Astrocyte of the cerebellum (primary cell): ENCODE measurements around the gene PIK3IP1.

Source experiments
- DNase-seq: peaks from one replicate; pipeline ENCODE4 v3.0.0-alpha.2; 2011; ENCODE audit warnings: low read depth
- H3K4me3 ChIP-seq: 2 replicates; pipeline ENCODE4 v1.5.1; 2011; ENCODE audit warnings: mild to moderate bottlenecking, low read depth, low read length, moderate library complexity
- in situ Hi-C: cut with HindIII; loops from 2 replicates; pipeline ENCODE4 v1.10.0; 2017; ENCODE audit warnings: low sequenced_read_pairs
- TF ChIP-seq, protein P1 (sequence below): IDR thresholded peaks from 2 replicates; pipeline ENCODE4 v1.5.1; 2012; ENCODE audit warnings: low read length, low read depth, moderate library complexity, mild to moderate bottlenecking; ENCODE audit errors: missing control alignments

Gene PIK3IP1

DNA sequence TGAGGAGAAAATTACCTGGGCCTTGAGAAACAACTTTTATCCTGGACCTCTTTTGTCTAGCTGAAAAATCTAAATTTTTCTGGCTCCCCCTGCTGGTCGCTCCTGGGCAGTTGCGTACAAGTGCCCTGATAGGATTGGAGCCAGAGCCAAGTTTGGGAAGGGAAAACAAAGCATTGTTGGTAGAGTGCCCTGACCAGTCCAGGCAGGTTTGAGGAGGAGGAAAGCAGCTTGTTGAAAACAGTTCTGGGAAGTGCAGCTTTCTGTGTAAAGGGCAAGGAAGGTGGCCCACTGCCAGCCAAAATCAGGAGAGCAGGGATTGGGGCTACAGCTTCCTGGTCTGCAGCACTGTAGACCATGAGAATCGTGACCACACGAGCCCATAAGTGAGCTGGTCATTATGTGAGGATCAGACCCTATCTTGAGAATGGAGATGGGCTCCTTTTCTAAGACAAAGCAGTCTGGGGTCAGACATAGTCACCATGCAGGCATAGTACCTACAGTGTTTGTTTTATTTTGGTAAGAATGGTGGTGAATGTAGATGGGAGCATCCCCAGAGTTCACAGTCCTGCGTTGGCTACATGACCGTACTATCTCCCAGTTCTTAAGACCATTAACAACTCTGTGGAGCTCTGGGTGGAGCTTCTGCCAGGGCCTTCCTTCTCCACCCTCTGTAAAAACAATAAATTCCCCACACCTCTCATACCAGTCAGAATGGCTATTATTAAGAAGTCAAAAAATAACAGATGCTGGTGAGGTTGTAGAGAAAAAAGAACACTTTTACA lies 21.3 kb upstream of the PIK3IP1 start:
- in situ Hi-C loops: no loop called here
- peak; percentile 57 for DNase-seq
- H3K4me3 ChIP-seq: no peak overlapping the region
- TF ChIP-seq, protein P1, sequence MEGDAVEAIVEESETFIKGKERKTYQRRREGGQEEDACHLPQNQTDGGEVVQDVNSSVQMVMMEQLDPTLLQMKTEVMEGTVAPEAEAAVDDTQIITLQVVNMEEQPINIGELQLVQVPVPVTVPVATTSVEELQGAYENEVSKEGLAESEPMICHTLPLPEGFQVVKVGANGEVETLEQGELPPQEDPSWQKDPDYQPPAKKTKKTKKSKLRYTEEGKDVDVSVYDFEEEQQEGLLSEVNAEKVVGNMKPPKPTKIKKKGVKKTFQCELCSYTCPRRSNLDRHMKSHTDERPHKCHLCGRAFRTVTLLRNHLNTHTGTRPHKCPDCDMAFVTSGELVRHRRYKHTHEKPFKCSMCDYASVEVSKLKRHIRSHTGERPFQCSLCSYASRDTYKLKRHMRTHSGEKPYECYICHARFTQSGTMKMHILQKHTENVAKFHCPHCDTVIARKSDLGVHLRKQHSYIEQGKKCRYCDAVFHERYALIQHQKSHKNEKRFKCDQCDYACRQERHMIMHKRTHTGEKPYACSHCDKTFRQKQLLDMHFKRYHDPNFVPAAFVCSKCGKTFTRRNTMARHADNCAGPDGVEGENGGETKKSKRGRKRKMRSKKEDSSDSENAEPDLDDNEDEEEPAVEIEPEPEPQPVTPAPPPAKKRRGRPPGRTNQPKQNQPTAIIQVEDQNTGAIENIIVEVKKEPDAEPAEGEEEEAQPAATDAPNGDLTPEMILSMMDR: peak; percentile 92

DNA sequence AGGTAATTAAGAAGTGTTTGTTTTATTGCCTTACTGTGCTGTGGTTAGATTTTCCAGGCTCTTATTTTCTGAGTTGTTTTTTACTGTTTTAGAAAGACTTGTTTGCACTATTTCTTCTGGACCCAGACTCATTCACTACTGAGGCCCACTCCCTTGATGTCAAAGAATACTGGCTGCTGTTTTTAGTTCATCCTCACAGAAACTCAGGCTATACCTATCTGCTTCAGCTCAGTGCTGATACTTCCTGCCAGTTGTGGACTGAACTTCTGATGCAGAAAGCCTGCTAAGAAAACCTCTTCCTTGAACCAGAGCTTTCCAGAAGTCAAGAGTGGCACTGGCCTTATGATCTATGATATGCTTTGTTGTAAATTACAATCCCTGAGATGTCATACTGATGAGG lies 15.9 kb upstream of the PIK3IP1 start:
- TF ChIP-seq, protein P1: no peak
- in situ Hi-C loops: no loop called here
- no peak for DNase-seq
- H3K4me3 ChIP-seq: no peak overlapping the region

DNA sequence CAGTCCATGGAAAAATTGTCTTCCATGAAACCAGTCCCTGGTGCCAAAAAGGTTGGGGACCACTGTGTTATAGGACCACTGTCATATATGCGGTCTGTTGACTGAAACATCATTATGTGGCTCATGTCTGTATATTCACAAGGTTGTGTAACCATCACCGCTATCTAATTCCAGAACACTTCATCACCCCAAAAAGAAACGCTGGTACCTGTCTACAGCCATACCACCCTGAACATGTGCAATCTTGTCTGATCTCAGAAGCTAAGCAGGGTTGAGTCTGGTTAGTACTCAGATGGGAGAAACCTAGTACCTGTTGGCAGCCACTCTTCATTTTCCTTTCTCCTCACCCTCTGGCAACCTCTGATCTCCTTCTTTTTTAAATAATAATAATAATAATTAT lies 12.9 kb upstream of the PIK3IP1 start:
- in situ Hi-C loops: no loop called here
- TF ChIP-seq, protein P1: no peak
- no peak for DNase-seq
- H3K4me3 ChIP-seq: no peak overlapping the region

DNA sequence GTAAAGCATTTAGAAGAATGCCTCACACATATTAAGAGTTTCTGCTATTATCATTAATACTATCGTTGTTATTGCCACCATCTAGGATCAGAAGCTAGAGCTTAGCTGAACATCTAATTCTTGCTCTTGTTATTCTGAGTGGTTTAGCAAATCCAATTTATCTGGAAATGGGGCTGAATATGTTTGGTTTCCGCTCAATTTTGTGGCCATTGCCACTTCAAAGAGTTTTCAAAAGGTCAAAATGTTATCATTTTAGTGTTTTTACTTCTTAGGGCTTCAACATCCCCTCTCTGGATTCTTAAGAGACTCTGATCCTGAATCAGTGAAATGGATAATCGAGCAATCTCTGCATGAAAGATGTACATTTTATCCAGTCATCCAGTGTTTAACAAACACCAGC lies 10.2 kb upstream of the PIK3IP1 start:
- in situ Hi-C loops: no loop called here
- no peak for DNase-seq
- H3K4me3 ChIP-seq: no peak overlapping the region
- TF ChIP-seq, protein P1: no peak

DNA sequence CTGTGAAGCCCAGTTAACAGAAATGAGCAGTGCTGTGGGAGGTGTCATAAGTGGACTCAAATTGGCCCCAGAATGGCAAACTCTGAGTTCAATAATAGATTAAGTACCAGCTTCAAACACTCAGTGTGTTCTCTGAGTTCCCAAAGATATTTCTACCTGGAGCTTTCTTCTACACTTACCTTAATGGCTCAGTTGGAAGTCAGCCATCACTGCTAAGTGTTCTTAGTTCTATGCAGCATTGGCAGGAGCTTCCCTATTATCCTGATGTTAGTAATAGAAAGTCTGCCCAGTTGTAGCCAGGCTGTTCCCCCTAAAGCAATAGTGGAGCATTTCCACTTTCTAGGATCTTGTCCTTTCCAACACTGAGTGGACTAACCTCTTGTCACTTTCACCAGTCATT lies 9.7 kb upstream of the PIK3IP1 start:
- no peak for DNase-seq
- in situ Hi-C loops: no loop called here
- TF ChIP-seq, protein P1: no peak

DNA sequence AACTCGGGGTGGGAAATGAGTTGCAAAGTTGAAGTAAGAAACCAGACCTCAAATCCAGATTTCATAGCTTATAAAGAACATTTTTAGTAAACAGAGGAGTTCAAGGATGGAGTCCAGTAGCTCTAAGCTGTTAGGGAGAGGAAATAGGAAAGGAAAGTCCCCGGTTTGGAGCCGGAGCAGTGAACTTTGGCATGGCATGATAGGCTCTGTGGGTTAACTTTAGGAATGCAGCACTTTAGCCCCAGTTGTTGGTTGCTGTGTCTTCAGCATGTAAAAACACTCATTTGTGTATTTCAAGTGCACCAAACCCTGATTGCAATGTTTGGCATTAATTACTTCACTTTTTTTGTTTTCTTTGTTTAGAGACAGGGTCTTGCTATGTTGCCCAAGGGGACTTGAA lies 8.6 kb upstream of the PIK3IP1 start:
- TF ChIP-seq, protein P1: no peak
- DNase-seq: no peak
- in situ Hi-C loops: no loop called here
- H3K4me3 ChIP-seq: no peak overlapping the region

More for the DNA sequence above, 9.7 kb upstream of the PIK3IP1 start:
- no peak overlapping the region for H3K4me3 ChIP-seq
